Measurements from ENCODE around the gene CBFA2T3.

GRCh38 chr16:88927661-88928060, 49.3 kb downstream of the CBFA2T3 start:
- no peak for TF ChIP-seq CTCF (IDR thresholded peaks at IDR 0.05; ENCODE audit: insufficient read depth, low read depth, low read length)
- TF ChIP-seq EZH2 (IDR thresholded peaks at IDR 0.05; ENCODE audit: insufficient read depth, low read length): no peak

Measured in astrocyte (in vitro differentiated cells and primary cell).